Right kidney (tissue), 9 donors: Measurements from ENCODE around the gene SLC2A14.
"Not testable (repeated sequence)": the region's sequence is repeated elsewhere in the genome, so short reads cannot be mapped to it uniquely, and the experiment has no call there.

ENCODE experiments used
- DNase-seq: peaks from one replicate; pipeline ENCODE4 v3.0.0-alpha.2; 2016
- long read RNA-seq, 8 donors: transcript quantifications; one replicate each; lab custom pipeline, GENCODE V29; 2026

SLC2A14 gene
- long read RNA-seq, donor 1: 0 reads
- long read RNA-seq, donor 2: 0 reads
- long read RNA-seq, donor 3: 0 reads
- long read RNA-seq, donor 4: 0 reads
- long read RNA-seq, donor 5: 0 reads
- long read RNA-seq, donor 6: 0 reads
- long read RNA-seq, donor 7: 0 reads
- long read RNA-seq, donor 8: 0 reads

DNA sequence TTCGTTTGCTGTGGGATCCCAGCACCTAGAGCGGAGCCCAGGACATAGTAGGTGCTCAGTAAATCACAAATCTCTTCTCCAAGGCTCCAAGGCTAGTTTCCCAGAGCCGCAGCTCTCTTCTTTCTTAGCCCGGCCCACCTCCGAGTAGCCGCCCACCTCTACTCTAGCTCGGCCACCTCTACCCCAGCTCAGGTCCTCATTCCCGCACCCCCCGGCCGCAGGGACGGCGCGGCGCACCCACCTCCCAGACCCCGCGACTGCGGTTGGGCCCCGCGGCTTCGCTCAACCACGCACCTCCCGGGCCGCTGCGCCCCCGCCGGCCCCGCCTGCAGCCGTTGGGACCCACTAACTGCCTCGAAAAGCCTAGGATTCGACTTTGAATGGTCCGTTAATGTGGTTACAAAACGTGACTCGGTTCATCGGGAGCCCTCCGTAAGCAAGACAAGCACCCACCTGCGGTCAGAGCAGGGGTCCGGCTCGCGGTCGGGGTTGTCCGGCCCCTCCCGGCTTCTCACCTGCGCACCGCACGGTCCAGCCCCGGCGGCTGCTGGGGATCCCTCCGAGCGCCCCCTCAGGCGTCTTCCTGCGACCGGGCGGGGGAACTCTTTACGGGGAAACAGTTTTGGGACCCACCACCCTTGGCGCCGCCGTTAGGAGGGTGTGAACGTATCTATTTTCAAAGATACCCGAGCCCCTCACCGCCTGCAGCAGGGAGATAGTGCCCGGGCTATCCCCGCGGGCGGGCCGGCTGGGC, at the start of gene SLC2A14:
TSS of gene SLC2A14 (minus strand) at position 350 of the 754 bp plus-strand sequence. CDS start 3,035 bp downstream, outside the sequence.
- DNase-seq: peak; percentile 43

DNA sequence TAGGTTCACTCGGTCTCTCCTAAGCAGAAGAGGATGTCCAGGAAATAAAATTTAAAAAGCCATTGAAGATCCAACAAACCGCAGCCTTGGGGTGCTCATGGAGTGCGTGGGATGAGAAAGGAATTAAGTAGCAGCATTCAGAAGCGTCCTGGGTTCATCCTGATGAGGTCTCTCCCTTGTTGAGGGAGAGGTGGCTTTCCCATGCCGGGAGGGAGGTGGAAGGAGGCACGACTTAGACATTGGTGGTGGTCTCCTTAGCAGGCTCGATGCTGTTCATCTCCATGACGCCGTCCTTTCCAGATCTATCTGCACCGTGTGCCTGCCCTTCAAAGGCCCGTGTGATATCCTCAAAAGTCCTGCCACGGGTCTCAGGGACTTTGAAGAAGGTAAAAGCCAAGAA, 48.5 kb upstream of the SLC2A14 start:
- not testable (repeated sequence) for DNase-seq

DNA sequence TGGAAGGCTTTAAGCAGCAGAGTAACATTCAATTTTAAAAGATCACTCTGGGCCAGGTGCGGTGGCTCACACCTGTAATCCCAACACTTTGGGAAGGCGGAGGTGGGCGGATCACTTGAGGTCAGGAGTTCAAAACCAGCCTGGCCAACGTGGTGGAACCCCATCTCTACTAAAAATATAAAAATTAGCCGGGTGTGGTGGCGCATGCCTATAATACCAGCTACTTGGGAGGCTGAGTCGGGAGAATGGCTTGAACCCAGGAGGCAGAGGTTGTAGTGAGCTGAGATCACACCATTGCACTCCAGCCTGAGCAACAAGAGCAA, 45.5 kb upstream of the SLC2A14 start:
- DNase-seq: not testable (repeated sequence)

DNA sequence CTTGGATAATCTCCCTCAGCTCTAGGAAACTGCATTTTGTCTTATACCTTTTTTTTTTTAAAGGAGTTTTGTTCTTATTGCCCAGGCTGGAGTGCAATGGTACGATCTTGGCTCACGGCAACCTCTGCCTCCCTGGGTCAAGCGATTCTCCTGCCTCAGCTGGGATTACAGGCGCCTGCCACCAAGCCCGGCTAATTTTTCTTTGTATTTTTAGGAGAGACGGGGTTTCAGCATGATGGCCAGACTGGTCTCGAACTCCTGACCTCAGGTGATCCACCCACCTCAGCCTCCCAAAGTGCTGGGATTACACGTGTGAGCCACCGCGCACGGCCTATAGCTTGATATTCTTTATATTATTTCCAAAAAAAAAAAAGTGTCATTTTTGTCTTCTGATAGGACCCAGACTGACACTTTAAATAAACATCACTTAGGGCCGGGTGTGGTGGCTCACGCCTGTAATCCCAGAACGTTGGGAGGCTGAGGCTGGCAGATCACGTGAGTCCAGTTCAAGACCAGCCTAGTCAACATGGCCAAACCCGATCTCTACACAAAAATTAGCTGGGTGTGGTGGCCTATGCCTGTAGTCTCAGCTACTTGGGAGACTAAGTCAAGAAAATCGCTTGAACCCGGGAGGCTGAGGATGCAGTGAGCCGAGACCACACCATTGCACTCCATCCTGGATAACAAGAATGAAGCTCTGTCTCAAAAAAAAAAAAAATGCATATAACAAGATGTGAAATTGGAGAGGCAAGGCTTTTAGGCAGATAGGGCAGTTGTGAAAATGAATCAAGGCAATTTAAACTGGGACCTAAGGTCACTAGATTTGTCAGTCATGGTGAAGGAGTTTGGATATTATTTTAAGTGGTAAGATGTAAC, 44.9 kb upstream of the SLC2A14 start:
- DNase-seq: no peak

DNA sequence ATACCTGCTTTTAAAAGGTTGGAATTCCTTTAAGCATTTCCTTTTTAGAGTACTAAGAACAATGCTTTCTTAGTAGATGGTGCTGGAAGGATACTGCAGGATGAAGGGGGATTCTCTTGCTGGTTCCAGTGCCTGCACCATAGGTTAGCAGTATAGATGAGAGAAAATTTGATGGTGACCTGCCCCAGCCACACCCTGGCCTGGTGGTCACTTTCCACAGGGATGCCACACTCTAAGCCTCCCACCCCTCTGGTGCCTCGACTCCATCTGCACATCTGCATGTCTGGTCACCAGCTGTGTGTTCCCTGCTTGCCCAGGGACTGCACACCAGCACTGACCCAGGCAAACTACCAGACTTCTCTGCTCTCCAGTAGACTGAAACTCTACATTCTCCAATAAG, 44.2 kb upstream of the SLC2A14 start:
- DNase-seq: no peak

DNA sequence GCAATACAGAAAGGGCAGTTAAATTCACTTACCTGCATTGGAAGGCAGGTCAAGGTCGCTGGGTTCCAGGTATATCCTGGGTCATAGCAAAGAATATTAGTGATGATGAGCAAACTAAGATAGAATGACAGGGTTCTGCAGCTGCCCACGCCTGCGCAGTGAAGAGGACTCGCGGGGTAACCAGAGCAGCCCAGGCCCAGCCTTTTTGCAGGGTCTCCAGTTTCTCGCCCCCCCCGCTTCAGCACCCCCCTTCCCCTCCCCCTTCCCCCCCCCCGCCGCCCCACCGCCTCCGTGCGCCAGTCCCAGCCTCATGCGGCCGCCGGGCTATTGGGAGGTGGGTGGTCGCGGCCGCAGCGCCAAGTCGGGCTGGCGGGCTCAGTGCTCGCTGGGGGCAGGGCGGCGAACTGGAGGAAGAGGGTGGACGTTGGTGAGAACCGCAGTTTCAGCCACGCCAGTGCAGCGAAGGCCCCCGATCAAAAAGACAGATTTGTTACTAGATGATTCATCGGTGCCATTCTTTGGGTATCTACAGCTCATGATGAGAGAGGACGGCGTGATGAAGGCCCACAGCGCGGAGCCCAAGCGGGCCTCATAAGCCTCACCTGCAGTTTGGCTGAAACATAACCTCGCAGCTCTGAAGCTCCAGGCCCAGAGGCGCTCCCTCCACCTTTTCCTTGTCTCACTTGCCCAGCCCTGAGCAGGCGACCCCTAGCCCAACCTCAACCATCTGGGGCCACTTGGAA, 43.1 kb upstream of the SLC2A14 start:
- peak; percentile 72 for DNase-seq

DNA sequence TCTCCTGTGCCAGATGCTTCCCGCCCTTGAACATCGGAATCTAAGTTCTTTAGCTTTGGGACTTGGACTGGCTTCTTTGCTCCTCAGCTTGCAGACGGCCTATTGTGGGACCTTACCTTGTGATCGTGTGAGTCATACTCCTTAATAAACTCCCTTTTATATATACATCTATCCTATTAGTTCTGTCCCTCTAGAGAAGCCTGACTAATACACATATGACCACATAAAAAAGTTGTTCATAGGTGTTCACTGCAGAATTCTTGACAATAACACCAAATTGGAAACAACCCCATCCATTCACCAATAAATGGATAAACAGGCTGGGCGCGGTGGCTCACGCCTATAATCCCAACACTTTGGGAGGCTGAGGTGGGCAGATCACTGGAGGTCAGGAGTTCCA, 37.4 kb upstream of the SLC2A14 start:
- DNase-seq: not testable (repeated sequence)

DNA sequence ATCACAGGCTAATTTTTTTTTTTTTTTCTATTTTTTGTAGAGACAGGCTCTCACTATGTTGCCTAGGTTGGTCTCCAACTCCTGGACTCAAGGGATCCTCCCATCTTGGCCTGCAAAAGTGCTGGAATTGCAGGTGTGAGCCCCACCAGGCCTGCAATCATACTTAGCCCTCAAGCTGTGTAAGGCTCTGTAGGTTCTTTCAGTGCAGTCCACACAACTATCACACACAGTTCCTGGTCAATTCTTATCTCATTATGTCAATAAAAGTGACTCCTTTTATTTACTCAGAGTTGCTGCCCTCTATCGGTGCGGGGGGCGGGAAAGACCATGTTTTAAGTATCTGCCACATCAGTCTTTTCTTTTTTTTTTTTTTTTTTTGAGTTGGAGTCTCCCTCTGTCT, 34.3 kb upstream of the SLC2A14 start:
- no peak for DNase-seq

DNA sequence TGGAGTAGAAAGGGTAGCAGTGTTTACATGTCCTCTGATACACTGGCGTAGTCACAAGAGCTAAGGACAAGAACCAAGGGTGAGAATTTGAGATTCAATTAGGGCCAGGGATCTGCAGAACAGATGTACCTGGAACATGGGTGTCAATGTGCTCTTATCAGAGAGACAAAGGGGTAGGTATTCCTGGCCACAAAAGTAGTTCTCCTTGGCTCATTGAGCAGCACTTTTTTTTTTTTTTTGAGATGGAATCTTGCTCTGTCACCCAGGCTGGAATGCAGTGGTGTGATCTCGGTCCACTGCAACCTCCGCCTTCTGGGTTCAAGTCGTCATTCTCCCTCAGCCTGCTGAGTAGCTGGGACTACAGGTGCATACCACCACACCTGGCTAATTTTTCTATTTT, 33.6 kb upstream of the SLC2A14 start:
- not testable (repeated sequence) for DNase-seq

DNA sequence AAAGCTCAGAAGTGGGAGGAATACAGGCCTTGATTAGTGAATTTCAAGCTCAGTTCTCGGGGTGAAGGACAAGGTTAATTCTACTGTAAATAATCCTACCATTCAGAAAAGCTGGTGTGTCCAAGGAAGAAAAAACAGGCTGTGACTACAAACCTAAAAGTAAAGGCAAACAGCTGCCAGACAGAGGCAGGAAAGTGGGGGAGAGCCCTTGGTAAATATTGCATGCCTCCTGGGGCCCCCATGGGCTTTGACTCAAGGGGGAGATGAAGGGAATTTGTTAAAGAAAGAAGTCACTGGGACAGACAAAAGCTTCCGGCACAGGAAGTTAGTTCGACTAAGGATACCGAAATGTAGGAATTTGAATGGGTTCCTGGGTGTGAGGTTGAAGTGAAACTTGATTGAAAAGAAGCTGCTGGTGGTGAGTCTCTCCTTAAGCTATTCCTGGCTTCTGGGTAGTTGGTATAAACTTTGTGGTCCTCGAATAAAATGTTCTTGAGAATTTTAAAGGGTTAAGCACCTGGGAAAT, 32.9 kb upstream of the SLC2A14 start:
- peak; percentile 35 for DNase-seq

DNA sequence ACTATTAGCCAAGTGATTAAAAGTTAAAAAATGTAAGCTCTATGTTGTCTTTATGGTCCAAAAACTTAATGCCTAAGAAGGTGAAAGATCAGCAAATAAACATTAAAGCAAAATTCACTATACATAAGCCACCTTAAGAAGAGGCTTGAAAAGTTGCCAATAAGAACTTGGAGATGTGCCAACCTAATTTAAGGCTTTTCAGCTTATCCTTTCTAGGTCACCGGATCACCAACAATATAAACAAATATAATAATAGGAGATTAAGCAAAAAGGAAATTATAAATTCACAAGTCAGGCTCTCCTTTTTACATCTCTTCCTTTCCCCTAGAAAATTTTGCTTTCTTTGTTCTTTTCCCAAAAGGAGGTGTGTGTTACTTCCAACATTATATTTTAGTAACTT, 32.4 kb upstream of the SLC2A14 start:
- DNase-seq: peak; percentile 21

DNA sequence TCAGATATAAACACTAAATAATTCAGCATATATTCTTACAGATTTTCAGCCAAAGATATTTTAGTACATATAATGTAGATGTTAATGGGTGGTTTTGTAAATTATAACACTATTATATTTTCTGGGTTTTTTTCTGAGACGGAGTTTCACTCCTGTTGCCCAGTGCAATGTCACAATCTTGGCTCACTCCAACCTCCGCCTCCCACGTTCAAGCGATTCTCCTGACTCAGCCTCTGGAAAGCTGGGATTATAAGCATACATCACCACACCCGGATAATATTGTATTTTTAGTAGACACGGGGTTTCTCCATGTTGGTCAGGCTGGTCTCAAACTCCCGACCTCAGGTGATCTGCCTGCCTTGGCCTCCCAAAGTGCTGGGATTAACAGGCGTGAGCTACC, 29.7 kb upstream of the SLC2A14 start:
- not testable (repeated sequence) for DNase-seq

DNA sequence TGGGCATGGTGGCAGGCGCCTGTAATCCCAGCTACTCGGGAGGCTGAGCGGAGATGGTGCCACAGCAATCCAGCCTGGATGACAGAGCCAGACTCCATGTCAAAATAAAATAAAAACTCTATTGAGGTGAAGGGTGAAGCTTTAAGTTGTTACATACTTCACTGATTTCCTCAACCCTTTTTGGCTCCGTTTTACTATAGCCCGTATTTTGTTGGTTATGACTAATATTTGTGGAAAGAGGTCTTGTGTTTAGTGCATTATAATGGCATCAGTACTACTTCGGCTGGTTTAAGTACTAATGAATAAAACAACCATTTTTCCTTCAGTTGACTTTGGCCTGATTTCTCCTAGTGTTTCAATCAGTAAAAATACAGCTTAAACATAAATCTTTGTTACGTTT, 27.0 kb upstream of the SLC2A14 start:
- DNase-seq: no peak

DNA sequence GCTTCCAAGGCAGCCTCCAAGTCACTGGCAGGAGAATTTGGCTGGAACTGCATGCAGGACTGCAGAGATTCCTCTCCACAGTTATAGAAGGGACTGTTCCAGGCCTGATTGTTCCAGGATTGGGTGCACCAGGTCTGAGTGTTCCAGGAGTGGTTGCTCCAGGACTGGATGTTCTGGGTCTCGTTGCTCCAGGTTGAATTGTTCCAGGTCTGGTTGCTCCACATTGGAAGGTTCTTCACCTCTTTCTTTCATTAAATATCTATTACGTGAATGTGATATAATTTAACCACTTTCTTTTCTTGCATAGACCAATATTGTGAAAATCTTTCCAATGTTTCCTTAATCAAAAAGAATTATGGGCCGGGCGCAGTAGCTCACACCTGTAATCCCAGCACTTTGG, 24.0 kb upstream of the SLC2A14 start:
- not testable (repeated sequence) for DNase-seq

DNA sequence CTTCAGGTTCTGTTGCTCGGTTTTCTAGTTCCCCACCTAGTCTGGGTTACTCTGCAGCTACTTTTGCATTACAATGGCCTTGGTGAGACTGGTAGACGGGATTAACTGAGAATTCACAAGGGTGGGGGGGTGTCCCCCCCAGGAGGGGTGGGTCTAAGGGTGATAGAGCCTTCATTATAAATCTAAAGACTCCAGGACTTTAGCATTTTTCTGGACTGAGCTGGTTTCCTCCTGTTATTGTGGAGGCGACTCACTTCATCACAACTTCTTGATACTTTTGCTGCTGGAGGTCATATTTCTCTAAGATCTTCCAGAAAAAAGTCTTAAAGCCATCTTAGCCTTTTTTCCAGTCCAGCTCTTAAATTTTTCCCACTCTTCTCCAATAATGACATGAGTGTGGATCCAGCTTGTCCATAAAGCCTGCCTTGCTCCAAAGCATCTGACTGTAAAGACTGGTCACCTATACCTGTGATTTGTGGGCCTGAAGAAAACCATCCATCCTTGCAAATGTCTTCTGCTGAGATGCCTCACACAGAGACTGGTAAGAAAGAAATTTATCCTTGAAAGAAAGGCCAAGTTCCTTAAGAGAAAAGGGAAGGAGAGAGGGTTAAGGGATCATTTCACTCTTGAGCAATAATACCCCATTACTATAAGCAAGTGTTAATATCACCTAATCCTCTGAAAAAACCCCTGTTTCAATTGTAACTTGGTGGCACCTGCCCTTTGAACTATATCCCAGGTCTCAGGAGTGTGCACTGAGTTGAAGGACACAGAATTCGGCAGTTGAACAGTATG, 19.7 kb upstream of the SLC2A14 start:
- DNase-seq: no peak

DNA sequence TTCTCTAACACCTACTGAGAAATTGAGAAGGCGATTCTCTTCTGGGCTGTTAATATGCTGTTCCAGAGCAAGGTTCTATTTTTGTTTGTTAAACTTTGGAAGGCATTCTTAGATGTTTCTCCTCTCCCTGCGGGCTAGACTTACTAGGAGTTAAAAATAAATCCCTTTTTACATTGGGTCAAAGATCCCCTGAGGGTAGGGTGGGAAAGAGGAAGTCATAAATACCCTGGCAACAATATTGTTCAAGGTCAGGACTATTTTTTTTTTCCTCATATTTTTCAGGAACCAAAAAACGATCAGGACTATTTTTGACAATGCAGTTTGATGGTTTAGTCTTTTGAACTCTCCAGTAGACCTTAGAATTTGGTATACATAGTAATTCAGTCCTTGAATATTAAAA, 12.0 kb upstream of the SLC2A14 start:
- DNase-seq: no peak

DNA sequence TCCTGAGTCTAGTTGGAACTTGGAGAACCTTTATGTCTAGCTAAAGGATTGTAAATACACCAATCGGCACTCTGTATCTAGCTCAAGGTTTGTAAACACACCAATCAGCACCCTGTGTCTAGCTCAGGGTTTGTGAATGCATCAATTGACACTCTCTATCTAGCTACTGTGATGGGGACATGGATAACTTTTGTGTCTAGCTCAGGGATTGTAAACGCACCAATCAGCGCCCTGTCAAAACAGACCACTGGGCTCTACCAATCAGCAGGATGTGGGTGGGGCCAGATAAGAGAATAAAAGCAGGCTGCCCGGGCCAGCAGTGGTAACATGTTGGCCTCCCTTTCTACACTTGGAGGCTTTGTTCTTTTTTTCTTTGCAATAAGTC, 9.0 kb upstream of the SLC2A14 start:
- not testable (repeated sequence) for DNase-seq

DNA sequence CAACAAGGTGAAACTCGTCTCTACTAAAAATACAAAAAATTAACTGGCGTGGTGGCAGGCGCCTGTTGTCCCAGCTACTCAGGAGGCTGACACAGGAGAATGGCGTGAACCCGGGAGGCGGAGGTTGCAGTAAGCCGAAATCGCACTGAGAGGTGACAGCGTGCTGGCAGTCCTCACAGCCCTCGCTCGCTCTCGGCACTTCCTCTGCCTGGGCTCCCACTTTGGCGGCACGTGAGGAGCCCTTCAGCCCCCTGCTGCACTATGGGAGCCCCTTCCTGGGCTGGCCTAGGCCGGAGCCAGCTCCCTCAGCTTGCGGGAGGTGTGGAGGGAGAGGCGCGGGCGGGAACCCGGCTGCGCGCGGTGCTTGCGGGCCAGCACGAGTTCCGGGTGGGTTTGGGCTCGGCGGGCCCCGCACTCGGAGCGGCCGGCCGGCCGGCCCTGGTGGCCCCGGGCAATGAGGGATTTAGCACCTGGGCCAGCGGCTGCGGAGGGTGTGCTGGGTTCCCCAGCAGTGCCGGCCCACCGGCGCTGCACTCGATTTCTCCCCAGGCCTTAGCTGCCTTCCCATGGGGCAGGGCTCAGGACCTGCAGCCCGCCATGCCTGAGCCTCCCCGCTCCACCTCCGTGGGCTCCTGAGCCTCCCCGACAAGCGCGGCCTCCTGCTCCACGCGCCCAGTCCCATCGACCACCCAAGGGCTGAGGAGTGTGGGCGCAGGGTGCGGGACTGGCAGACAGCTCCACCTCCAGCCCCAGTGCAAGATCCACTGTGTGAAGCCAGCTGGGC, 8.4 kb upstream of the SLC2A14 start:
- not testable (repeated sequence) for DNase-seq

DNA sequence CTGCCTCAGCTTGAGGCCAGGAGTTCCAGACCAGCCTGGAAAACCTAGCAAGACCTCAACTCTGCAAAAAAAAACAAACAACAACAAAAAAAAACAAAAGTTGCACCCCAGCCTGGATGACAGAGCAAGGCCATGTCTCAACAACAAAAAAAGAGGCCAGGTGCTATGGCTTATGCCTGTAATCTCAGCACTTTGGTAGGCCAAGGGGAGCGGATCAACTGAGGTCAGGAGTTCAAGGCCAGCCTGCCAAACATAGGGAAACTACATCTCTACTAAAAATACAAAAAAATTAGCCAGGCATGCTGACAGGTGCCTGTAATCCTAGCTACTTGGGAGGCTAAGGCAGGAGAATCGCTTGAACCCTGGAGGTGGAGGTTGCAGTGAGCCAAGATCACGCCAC, 6.5 kb upstream of the SLC2A14 start:
- DNase-seq: no peak

DNA sequence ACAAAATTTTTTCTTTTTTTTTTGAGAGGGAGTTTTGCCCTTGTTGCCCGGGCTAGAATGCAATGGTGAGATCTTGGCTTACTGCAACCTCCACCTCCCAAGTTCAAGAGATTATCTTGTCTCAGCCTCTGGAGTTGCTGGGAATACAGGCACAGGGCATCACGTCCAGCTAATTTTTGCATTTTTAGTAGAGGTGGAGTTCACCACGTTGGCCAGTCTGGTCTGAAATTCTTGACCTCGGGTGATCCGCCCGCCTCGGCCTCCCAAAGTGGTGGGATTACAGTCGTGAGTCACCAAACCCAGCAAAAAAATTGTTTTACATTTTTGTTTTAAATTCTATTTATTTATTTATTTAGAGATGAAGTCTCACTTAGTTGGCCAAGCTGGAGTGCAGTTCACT, 4.7 kb upstream of the SLC2A14 start:
- no peak for DNase-seq

DNA sequence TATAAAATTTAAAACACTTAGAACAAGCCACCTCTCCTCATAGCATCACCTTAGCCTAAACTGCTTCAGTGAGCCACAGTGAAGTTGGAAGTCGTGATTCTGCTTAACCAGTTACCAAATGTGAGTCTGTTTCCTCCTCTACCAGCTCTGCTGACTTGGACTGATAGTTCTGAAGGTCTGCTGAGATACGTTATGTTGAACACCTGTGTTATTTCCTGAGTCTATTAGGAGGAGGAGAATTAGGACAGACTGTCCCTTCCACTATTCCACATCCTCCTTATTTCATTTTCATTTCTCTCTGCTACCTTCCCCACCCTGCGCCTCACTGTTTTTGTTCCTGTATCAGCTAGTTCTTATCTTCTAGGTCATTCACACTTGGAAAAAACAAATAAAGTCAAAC, 2.4 kb downstream of the SLC2A14 start:
- no peak for DNase-seq
